GM11168 (cell line): ENCODE measurements around the gene LTBP1.

Source experiments
- in situ Hi-C: fragments of 300-500 bp; cut with MboI; formaldehyde crosslinking; loops from one replicate; pipeline ENCODE4 v1.12.0; 2022; ENCODE audit warnings: low sequenced_read_pairs; ENCODE audit not compliant: unreplicated experiment

The LTBP1 gene

GRCh38 chr2:33273479-33273878, 326.7 kb downstream of the LTBP1 start:
- in situ Hi-C loops: no loop called here

GRCh38 chr2:33274524-33274923, 327.8 kb downstream of the LTBP1 start:
- in situ Hi-C loops: no loop called here

- in situ Hi-C loops: no loop called here
Observed at GRCh38 chr2:33275689-33276444, 329.1 kb downstream of the LTBP1 start.

- in situ Hi-C loops: no loop called here
Observed at GRCh38 chr2:33277002-33277426, 330.3 kb downstream of the LTBP1 start.

- in situ Hi-C loops: no loop called here
Observed at GRCh38 chr2:33278245-33278943, 331.6 kb downstream of the LTBP1 start.

GRCh38 chr2:33284287-33284686, 337.5 kb downstream of the LTBP1 start:
- in situ Hi-C loops: no loop called here

GRCh38 chr2:33287507-33288005, 340.8 kb downstream of the LTBP1 start:
- in situ Hi-C loops: no loop called here

GRCh38 chr2:33288011-33288410, 341.3 kb downstream of the LTBP1 start:
- in situ Hi-C loops: no loop called here

GRCh38 chr2:33289961-33290360, 343.2 kb downstream of the LTBP1 start:
- in situ Hi-C loops: no loop called here

GRCh38 chr2:33291278-33292013, 344.7 kb downstream of the LTBP1 start:
- in situ Hi-C loops: no loop called here

- in situ Hi-C loops: no loop called here
Observed at GRCh38 chr2:33292063-33292462, 345.3 kb downstream of the LTBP1 start.

GRCh38 chr2:33292981-33293595, 346.3 kb downstream of the LTBP1 start:
- in situ Hi-C loops: no loop called here

- in situ Hi-C loops: no loop called here
Observed at GRCh38 chr2:33298233-33298632, 351.5 kb downstream of the LTBP1 start.

- in situ Hi-C loops: no loop called here
Observed at GRCh38 chr2:33301355-33301754, 354.6 kb downstream of the LTBP1 start.

GRCh38 chr2:33302348-33302747, 355.6 kb downstream of the LTBP1 start:
- in situ Hi-C loops: no loop called here

GRCh38 chr2:33304032-33304864, 357.5 kb downstream of the LTBP1 start:
- in situ Hi-C loops: no loop called here

- in situ Hi-C loops: no loop called here
Observed at GRCh38 chr2:33307659-33308270, 361.0 kb downstream of the LTBP1 start.

- in situ Hi-C loops: no loop called here
Observed at GRCh38 chr2:33312355-33312754, 365.6 kb downstream of the LTBP1 start.

- in situ Hi-C loops: no loop called here
Observed at GRCh38 chr2:33313039-33313438, 366.3 kb downstream of the LTBP1 start.
